ENCODE results near the gene PTCHD1.

PTCHD1 gene

DNA sequence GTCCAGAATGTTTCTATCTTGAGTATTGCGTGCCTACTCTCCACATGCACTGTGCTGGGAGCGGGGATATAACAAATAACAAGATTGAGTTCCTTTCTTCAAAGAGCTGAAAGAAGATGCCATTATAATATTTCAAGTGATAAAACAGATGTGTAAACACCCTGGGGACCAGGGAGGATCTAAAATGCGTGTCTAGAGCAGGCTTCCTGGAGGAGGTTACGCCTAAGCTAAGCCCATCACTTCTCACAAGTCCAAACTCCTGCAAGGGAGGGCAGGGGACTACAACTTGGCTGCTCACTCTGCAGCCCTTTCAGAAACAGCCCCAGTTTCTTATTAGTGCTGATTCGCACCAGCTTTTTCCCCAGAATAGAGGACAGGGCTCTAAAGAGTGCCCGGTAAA, 21.5 kb downstream of the PTCHD1 start:
- DNase-seq (ENCODE audit: low read depth) = no peak

DNA sequence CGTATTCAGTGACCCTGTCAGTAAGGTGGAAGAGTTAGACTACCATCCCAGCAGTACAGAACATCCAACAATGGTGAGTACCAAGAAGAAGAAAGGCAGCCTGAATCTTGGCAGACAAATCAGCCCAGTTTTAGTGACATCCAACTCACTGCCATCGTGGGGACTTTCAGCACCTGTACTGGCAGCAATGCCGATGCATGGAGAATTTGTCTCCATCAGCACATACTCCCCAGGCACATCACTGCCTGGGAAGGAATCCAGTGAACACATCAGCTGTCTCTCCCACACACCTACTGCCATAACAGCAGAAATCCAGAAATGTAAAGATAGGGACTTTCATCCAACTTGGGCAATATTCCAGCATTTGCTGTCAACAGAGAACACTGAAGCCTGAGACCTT, 29.8 kb downstream of the PTCHD1 start:
- no peak for DNase-seq (ENCODE audit: low read depth)

GRCh38 chrX:23365541-23365940, 30.9 kb downstream of the PTCHD1 start:
- no peak for DNase-seq (ENCODE audit: low read depth)

GRCh38 chrX:23366914-23367313, 32.3 kb downstream of the PTCHD1 start:
- DNase-seq (ENCODE audit: low read depth) = no peak

DNA sequence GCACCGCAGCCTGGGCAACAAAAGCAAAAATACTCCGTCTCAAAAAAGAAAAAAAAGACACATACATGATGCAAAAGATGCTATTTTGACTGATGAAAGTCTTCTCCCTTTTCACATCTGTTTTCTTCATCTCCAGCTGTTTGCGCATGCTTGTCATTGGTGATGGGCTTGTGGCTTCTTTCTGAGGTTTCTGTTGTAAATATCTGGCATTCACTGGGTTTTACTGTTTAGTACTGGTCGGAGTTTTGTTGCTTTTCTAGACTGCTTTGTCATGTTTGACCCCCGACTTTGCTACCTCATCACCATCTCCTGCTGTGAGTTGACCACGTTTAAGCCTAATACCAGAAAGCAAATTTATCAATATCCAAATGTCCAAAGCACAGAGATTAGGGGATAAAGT, 34.4 kb downstream of the PTCHD1 start:
- no peak for DNase-seq (ENCODE audit: low read depth)

DNA sequence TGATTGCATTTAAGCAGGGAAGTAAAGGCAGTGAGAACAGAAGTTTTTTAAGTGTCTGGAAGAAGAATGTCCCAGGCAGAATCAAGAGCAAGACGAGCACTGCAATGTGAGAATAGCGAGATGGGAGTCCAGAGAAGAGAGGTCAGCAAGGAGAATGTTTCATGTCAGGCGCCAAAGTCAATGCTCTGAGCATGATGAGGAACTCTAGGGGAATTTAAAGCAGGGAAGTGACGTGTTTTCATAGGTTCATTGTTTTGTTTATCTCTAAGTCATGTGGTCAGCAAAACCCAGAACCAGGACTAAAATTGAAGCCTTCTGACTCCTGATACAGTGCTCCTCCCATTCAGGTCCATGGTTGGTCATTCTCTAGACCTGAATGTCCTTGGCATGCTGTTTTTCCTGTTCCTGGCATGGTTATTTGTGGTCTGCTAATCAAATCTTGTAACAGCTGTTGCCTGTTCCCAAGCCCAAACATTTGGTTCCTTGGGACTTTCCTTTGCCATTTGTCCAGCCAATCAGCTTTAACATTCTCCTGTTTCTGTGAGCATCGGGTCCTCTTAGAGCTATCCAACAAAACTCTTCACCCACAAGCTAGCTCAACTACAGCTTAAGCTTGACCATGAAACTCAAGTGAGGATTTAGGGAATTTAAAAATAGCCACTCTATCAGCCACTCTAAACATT, 37.7 kb downstream of the PTCHD1 start:
- no peak for DNase-seq (ENCODE audit: low read depth)

DNA sequence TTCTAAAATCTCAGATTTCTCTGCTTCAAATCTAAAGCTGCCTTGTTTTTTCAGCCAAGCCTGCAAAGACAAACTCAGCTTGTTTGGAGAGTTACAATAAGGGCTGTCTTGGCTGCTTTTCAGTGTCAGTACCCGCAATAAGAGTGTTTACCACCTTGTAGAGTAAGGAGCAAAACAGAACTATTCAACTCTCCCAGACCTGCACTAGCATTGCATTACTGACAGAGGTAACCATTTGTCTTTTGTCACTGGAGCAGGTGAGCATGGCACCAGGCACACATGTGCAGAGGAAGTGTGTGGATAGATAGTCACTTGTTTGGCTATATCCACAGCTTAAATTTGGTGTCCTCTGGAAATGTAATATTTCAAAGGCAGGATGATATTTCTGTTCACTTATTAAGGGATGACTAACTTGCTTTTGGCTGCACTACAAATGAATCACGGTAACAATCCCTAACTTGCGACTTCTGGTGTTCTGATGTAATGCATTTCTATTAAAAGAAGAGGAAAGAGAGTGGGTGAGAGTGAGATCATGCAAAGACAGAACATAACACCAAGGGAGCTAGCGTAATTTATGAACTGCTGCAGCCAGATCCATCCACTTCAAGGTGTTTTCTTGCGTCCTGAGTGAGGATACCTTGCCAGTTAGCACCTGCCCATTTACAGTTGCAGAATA, 38.6 kb downstream of the PTCHD1 start:
- no peak for DNase-seq (ENCODE audit: low read depth)

- no peak for DNase-seq (ENCODE audit: low read depth)
Observed at GRCh38 chrX:23374291-23374690, 39.6 kb downstream of the PTCHD1 start.

DNA sequence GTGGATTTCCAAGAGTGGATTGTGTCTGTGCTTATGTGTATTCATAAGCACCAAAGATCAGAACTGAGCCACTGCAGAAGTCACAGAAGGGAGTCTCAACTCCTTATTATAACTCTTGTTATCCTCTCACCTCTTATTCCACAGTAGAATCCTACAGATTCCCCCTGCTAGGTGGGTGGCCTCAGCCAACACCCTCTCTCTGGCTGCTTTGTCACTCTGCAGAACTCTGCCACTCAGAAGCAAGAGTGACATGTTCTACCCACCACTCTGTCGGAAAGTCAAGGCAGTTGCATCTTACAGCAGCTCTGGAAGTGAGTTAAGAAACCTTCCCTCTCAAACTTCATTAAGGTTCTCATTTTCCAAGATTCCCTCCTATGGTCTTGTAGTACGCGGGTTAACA, 41.9 kb downstream of the PTCHD1 start:
- DNase-seq (ENCODE audit: low read depth) = no peak

- no peak for DNase-seq (ENCODE audit: low read depth)
Observed at GRCh38 chrX:23380581-23380980, 45.9 kb downstream of the PTCHD1 start.

DNA sequence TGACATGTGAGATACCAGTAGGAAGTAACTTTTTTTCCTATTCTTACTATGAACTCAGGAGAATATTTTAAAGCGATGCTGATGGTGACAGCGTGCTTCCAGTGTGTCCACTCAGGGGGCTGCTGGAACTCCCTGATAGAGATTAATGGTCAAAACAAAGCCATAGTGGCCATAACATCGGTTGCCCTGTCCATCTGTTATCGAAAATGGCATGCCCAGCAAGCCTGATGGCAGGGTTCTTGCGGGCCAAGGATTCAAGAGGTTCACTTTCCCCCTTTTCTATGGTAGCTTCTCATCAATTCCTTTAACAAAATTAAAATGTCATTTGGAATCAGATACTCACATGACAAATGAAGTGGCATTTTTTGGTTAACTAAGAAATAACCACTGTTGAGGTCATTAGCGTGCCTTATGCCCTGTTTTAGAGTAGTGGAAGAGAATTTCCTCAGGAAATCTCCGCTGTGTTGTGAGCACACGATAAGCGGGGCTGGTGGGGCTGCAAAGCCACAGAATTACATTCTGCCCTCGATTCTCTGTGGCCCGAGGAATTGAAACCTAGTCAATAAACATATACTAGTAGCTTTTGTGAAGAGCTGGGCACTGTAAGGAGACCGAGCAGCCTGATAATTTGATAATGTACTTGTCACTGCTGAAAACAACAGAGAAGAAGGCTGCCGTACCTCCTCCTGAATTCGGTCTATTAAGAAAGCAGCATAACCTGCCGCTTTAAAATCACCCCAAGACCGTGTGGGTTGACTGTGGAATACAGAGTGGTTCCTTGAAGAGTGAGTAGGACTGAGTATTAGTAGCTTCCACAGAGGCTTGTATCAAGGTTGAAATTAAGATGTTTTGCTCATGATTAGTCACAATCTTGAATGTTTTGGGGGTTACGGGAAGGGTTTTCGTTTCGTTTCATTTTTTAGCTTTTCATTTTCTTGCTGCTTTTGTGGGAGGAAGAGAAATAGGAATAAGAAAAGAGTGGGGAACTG, 46.7 kb downstream of the PTCHD1 start:
- no peak for DNase-seq (ENCODE audit: low read depth)

DNA sequence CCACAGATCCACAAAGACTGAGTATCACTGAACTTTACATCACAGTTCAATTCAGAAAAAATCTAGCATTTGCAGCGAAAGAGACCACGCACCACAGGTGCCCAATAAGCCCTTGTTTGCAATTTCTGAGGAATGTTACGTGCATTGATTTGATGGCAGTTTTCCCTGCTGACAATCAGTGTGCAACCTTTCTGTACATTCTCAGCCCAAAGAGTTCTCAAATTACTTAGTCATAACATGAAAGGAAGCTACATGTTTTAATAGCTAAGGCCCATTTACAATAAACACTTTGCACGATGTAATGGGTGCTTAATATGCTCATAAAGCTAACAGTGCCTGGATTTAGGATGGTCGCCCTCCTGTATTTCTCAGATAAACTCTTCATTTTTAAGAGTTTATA, 47.9 kb downstream of the PTCHD1 start:
- no peak for DNase-seq (ENCODE audit: low read depth)

GRCh38 chrX:23383411-23383810, 48.8 kb downstream of the PTCHD1 start:
- DNase-seq (ENCODE audit: low read depth) = no peak

DNA sequence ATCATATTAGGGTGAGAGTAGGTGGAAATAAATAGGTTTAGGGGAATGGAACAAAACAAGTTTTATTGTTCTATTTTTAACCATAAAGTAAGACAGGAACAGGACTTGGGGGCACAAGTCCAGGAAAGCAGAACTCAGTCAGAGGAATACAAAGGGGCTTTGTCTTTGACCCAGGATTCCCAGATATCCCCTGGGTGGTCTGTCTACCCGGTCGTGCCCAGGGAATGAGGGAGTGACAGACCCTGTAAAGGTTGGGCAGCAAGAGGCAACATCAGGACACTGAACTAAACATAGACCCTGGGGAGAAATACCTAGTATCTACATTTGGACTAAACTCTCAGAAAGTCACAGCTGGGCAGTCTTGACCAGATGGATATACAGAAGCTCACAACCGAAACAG, 50.6 kb downstream of the PTCHD1 start:
- no peak for DNase-seq (ENCODE audit: low read depth)

DNA sequence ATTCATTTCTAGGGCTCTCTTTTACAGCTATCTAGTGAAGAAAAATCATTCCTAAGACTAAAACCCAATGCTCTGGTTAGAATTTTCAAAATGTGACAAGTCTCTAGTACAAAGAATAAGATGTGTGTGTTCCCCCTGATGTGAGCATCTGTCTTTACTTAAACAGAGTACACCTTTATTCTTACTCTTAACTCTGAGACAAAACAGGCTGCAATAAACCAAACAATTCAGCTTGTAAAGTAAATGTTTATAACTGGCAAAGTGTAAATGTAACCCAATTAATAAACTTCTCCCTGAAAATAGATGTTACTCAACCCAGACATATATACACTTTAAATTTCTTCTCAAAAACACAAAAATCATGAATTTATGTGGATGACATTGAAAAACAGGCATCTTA, 51.6 kb downstream of the PTCHD1 start:
- DNase-seq (ENCODE audit: low read depth) = no peak

GRCh38 chrX:23386726-23387125, 52.1 kb downstream of the PTCHD1 start:
- DNase-seq (ENCODE audit: low read depth) = no peak

GRCh38 chrX:23387550-23388184, 53.0 kb downstream of the PTCHD1 start:
- DNase-seq (ENCODE audit: low read depth) = no peak

- no peak for DNase-seq (ENCODE audit: low read depth)
Observed at GRCh38 chrX:23389196-23389792, 54.6 kb downstream of the PTCHD1 start.

DNA sequence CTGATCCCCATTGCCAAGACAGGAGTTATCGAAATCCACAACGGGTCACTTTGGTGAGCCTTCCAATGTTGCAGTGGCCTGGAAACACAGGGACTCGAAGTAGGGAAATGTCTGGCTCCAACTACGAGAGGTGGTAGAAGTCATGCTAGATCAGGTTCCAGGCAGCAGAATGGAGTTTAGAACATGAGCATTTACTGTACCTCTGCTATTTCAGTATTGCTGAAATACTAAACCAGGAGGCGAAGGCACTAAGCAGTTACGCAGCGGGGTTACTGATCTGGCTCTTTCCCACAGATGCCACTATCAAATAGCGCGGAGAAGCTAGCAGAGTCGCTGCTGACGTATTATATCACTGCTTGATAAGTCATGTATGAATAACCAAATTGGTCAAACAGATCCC, 56.3 kb downstream of the PTCHD1 start:
- no peak for DNase-seq (ENCODE audit: low read depth)

- DNase-seq (ENCODE audit: low read depth) = no peak
Observed at GRCh38 chrX:23392195-23392594, 57.5 kb downstream of the PTCHD1 start.

GRCh38 chrX:23394421-23394820, 59.8 kb downstream of the PTCHD1 start:
- DNase-seq (ENCODE audit: low read depth) = no peak

DNA sequence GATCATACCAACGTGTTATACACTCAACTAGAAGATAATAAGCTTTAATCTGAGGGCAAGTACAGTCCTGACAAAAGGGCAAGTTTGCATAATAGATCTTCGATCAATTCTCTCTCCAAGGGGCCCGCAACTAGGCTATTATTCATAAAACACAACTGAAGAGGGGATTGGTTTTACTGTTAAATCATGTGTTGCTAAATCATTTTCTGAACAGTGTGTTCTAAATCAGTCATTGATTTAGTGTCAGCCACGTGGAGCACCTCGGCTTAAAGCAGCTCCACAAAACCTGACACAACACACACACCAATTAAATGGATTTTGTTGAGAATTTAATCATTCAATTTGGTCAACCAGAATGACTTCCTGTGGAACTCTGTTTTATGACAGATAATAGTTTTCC, 61.6 kb downstream of the PTCHD1 start:
- DNase-seq (ENCODE audit: low read depth) = no peak

All from stimulated activated CD8-positive, alpha-beta memory T cell treated with anti-CD3 and anti-CD28 coated beads, Interleukin-15, amount 100 ng/mL, for 1 hour (primary cell).